IPS-11a (cell line): ENCODE results near the gene LDLRAD4.
"Not testable (repeated sequence)": the region's sequence is repeated elsewhere in the genome, so short reads cannot be mapped to it uniquely, and the experiment has no call there.

Source experiments
- H3K4me3 ChIP-seq: one replicate; pipeline ENCODE4 v1.5.1; 2013; ENCODE audit warnings: low read depth, low read length, control low read depth

LDLRAD4 gene

DNA sequence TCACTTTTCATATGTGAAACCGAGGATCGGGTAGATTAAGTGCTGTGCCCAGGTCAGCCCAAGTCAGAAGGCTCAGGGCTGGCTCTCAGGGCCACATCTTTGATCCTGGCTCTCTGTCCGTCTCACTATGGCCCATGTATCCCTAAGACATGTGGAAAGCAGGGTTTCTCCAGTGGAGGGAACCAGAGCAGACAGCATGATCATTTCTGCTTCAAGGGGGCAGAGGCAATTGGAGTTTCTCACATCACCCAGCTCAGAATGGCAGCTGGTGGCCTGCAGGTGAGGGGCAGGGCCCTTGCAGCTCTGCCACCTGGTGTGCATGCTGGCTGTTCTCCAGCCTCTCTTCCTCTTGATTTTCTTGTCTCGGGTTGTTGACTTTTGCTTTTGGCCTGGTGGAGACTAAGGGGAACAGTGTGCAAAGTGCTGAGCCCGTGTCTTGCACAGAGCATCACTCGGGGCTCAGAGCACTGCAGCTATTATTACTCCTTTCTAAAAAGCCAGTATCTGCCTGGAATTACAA, 27.0 kb downstream of the LDLRAD4 start:
- no peak overlapping the region for H3K4me3 ChIP-seq

DNA sequence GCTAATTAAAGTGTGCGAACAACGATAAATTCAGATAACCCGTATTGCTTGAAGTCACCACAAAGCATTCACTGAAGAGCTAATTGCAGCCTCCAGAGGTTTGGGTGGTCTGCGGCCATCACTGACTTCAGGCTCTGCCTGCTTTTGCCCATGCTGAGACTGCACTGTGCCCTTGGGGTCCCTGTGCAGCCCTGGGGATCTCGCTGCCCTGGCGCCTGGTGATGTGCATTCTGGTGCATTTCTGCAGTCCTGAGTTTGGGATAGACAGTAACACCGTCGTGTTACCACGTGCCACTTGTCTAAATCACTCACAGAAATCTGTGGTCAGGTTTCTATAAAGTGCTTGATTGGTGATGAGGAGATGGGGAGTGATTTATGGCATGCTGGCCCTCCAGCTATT, 27.6 kb downstream of the LDLRAD4 start:
- H3K4me3 ChIP-seq = no peak overlapping the region

DNA sequence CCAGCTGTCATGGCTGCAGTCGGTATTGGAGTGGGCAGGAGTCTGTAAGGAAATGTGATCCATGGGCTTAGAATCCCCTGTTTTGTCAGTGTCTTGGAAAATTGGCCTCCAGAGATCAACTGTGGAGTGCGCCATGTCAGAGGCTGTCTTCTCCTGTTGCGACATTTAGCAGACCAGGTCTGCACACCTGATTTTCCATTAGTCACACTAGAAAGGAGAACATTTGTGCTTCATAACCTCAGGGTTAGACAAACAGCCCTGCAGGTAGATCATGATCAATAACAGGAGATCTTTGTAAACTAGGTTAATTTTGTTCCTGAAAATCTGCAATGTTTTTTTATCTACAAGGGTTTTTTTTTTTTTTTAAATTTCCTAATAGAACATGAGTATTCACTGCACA, 28.0 kb downstream of the LDLRAD4 start:
- no peak overlapping the region for H3K4me3 ChIP-seq

DNA sequence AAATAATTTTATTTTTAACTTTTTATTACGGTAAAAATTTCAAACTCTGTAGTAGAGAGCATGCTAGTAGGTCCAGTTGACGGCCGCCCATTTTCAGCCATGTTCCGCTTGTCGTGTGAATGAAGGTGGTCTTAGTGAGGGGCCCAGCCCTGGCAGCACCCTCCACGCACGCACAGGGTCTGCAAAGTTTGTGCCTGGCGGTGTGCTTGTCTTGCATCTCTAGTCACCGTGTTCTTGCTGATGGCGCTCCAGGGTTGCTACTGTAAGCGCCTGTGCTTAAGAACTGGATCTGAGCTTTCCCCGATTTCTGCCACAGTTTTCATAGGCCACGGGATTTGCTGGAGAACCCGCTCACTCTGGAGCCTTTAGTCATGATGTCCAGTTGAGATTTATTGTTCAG, 28.9 kb downstream of the LDLRAD4 start:
- no peak overlapping the region for H3K4me3 ChIP-seq

DNA sequence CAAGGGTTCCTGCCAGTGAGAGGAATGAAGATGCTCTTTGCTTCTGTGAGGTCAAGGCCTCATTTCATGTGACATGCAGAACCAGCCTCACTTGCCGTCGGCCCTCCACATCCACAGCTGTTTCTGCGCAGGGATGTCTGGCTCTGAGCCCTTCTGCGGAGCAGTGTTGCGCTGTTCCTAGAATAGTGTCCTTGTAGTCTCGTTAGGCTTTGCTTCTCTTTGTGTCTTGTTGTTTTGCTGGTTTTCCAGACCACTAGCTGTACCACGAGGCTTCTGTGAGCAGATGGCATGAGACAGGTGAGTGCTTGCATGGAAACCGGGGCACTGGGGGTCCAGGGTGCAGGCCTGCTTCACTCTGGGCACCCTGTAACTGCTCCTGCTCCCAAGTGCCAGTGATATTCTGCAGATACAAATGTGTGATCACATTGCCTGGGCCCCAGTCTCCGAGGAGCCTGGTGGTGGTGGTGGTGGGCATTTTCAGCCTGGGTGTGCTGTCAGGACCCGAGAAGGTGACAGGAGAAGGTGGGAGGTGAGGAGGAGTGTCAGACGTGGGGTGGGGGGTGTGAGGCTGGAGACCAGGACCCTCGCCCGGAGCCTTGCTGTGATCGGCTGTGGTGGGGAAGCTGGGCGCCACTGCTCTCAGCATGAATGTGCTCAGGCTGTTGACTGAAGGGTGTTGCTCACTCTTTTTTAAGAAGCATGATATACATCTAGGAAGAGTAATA, 34.3 kb downstream of the LDLRAD4 start:
- H3K4me3 ChIP-seq = no peak overlapping the region

DNA sequence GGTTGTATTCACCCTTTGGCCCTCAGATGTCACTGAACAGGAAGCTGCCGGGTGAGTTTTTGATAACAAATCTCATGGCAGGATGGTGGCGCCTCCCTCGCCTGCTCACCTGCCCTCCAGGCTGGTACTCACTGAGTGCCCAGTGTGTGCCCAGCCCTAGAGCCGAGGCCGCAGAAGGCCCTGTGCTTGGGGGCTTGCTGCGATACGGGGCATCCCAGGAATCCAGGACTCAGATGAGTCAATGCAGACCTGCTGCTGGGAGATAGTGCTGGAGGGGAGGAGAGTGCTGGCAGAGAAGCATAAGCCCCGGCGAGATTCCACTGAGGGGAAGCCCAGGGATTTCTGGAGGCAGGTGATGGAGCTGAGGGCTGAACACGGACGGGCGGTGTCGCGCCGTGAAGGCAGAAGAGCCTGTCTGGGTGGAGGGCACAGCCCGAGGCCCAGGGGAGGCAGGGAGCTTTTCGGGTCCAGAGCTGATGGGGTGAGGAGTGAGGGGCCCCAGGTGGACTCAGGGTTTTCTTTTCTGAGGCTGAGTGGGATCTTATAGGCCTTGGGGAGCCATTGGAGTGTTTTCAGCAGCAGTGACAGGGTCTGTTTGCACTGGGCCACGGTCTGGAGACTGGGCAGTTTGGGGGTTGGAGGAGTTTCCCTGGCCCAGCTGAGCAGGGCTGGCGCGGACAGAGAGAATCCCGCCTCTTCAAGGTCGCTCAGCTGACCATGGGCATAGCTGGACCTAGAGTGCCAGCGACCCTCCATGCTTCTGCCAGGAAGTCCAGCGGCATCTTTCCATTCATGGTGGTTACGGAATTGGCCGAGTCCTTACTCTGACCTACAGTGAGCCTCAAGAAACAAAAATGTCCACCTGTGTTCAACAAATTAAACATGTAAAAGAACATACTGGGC, 35.5 kb downstream of the LDLRAD4 start:
- no peak overlapping the region for H3K4me3 ChIP-seq

DNA sequence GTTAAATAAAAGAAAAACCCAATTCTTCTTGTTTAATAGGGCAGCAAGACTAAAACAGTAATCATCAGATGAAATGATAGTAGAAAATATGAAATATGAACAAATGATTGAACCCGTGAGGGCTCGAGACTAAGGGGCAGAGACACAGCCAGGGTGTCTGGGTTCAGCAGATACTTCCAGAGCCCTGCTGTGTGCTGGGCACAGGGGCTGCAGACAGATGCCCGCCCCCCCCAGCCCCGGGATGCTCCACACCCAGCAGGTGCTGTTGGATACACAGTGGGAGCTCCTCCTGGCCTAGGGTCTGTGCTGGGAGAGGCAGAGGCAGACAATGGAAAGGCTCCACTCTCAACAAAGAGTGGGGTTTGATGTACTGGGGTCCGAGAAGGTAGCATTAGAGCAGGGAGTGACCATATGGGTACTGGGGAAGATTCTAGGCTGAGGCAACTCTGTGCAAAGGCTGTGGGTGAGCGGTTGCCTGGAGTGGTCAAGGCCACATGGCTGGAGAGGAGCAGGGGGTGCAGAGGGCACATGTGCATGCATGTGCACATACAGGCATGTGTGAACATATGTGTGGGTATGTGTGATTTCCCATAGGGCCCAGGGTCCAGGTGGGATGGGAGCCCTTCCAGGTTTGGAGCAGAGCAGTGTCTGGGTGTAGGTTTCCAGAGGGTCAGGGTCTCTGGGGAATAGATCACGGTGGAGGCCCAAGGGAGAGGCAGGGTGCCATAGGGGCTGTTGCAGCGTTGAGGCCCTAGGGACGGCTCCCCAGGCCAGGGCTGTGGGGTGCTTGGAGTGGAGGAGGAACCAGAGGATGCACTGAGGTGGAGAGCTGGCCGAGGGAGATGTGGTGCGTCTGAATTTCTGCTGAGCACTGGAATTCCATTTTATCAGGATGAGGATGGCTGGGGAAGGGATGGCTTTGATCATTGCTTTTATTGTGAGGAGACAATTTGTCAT, 36.7 kb downstream of the LDLRAD4 start:
- H3K4me3 ChIP-seq = no peak overlapping the region

DNA sequence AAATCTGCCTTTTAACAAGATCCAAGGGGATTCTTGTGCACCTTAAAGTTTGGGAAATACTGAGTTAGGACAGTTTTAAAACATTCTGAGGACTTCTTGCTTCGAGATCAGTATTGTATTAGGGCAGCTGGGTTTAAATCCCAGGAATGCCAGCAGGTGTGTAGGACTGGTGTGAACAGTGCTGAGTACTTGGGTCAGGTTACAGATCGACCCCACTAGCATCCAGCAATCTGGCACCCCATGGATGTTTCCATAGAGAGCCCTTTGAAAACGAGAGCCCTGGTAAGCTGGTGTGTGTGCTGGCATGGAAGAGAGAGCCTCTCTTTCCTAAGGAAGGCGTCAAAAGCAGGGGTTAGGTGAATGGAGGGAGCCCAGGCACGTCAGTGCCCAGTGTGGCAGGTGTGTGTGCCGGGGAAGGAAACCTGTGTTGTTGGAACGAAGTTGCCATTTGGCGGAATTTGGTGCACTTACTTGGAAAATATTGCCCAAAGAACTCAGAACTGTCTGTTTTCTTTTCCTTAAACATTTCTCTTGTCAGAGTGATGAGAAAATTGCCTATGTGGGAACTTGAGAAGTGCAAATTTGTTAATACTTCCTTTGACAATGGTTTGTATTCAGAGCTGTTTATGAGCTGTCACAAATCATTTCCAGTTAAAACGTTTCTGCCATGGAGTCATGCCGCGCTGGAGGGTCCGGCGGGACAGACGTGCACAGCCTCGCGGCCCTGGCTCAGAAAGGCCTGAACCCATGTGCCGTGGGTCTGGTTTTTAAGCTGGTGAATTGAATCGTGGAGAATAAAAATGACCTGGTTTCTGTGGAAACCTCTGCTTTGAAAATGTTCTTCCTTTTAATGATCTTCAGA, 38.1 kb downstream of the LDLRAD4 start:
- no peak overlapping the region for H3K4me3 ChIP-seq

DNA sequence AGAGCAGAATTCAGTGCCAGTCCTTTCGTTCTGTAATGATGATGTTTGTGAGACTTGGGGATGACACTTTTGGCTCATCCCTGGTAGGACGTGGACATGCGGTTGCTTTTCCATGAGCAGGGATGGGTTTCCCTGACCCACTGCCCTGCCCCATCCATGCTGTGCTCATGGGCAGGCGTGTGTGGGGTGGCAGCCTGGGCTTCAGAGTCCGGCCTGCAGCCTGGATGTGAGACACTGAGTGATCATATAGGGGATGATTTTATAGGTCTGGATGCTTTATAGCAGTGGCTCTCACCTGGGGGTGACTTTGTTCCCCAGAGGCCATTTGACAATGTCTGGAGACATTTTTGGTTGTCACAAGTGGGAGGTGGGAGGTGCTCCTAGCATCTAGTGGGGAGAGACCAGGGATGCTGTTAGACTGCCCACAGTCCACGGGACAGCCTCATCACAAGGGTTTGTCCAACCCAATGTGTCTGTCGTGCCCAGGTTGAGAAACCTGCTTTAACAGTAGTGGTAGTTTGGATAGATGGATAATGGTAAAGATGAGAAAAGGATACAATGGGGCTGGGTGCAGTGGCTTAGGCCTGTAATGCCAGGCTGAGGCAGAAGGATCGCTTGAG, 38.9 kb downstream of the LDLRAD4 start:
- no peak overlapping the region for H3K4me3 ChIP-seq

DNA sequence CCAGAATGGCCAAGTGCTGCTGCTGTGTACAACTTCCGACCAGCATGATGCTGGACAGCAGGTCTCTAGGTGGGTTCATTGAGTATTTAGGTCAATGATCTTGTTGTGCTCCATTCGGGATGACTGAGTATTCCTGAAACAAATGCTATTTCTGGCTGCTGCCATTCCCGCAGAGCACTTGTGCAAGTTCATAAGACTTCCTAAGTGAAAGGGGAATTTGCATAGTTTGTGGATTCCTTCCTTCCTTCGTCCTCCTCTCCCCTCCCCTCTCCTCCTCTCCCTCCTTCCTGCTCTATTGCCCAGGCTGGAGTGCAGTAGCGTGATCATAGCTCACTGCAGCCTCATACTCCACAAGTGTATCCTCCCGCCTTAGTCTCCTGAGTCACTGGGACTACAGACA, 40.4 kb downstream of the LDLRAD4 start:
- no peak overlapping the region for H3K4me3 ChIP-seq

DNA sequence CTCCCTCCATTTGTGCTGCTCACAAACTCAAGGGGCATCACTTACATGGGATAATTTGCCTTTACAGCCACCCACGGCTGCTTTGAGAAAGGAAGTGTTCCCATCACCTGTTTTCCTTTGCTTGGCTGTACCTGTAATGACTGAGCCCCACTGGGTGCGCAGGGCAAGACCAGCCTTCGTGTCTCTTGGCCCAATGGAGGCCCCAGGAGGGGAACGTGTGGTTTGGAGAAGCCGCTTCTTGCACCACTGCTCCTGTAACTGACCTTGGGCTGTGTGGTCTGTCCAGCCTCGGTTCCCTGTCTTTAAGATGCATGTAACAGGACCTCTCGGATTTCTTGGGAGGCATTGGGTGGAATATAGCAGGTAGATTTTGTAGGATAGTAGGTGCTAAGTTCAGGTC, 41.1 kb downstream of the LDLRAD4 start:
- H3K4me3 ChIP-seq = no peak overlapping the region

DNA sequence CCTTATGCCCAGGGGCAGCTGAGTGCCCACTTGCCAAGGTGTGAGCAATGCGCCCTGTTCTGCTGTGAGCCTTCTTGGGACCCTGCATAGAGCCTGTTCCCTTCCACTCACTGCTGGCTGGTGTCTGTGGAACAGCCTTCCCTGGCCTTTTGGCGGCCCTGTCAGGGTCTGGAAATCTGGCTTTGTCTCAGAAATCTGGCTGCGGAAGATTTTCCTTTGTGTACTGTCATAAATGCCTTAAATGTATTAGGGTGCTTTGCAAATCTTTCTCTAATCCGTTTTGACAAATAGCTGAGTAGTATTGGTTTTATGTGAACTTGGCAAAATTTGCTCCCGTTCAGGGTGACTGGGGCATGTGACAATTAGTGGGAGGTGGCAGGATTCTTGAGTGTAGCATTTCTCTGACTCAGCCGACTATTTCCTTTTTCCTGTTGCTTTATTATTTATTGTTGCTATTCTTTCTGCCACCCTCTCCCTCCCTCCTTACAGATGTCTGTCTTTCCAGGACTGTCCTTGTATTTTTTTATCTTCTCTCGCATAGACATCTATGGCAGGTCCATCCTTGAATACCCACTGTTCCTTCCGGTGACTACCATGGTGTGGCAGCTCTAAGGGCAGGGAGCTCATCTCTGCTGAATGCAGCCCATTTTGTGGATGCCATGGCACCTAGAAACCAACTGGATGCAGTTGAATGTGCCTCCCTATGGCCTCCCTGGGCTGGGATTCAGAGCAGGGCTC, 41.8 kb downstream of the LDLRAD4 start:
- no peak overlapping the region for H3K4me3 ChIP-seq

DNA sequence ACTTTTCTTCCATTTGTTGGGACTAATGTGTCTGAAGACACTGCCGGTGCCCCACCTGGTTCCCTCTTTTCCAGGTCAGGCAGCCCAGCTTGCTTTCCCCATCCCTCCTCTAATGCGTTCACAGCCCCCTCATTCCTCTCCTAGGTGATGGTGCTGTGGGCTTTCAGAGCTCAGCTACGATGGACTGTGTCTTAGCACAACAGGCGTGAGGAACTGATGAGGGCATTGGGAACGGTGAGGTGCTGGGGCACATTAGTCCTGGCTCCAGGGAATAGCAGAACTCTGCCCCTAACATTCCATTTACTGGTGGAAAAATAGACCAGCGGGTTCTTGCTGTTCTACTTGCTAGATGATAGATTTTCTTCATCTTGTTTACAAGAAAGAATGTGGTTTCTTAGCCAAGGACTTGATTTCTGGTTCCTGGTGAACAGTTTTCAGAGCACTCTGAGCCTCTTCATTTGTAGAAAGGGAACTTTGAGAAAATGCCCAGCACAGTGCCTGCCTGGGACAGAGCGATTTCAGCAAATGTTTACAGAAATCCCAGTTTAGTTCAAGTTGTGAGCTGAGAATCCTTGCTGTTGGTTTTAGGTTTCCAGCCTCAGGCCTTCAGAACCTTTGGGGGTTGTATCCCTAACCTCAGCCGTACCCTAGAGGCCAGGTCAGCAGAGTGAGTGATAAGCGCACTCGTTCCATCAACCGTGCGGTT, 42.5 kb downstream of the LDLRAD4 start:
- no peak overlapping the region for H3K4me3 ChIP-seq

DNA sequence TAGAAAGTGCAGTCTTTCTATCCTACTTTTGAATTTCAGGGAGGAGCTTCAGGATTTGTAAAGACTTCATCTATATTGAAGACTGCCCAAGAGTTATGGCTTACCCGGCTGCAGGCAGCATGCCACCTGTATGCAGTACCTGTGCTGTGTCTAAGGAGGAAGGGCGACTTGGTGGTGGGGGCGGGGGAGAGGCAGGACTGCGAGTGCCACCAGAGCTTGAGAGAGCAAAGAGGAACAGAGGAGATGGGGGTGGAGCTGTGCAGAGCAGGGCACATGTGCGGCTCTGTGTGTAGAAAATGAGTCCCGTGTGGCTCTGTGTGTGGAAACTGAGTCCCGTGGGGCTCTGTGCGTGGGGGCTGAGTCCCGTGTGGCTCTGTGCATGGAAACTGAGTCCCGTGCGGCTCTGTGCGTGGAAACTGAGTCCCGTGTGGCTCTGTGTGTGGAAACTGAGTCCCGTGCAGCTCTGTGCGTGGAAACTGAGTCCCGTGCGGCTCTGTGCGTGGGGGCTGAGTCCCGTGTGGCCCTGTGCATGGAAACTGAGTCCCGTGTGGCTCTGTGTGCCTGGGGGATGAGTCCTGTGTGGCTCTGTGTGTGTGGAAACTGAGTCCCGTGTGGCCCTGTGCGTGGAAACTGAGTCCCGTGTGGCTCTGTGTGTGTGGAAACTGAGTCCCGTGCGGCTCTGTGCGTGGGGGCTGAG, 43.2 kb downstream of the LDLRAD4 start:
- H3K4me3 ChIP-seq = no peak overlapping the region

DNA sequence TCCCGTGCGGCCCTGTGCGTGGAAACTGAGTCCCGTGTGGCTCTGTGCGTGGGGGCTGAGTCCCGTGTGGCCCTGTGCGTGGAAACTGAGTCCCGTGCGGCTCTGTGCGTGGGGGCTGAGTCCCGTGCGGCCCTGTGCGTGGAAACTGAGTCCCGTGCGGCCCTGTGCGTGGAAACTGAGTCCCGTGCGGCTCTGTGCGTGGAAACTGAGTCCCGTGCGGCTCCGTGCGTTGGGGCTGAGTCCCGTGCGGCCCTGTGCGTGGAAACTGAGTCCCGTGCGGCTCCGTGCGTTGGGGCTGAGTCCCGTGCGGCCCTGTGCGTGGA, 43.8 kb downstream of the LDLRAD4 start:
- not testable (repeated sequence) for H3K4me3 ChIP-seq

DNA sequence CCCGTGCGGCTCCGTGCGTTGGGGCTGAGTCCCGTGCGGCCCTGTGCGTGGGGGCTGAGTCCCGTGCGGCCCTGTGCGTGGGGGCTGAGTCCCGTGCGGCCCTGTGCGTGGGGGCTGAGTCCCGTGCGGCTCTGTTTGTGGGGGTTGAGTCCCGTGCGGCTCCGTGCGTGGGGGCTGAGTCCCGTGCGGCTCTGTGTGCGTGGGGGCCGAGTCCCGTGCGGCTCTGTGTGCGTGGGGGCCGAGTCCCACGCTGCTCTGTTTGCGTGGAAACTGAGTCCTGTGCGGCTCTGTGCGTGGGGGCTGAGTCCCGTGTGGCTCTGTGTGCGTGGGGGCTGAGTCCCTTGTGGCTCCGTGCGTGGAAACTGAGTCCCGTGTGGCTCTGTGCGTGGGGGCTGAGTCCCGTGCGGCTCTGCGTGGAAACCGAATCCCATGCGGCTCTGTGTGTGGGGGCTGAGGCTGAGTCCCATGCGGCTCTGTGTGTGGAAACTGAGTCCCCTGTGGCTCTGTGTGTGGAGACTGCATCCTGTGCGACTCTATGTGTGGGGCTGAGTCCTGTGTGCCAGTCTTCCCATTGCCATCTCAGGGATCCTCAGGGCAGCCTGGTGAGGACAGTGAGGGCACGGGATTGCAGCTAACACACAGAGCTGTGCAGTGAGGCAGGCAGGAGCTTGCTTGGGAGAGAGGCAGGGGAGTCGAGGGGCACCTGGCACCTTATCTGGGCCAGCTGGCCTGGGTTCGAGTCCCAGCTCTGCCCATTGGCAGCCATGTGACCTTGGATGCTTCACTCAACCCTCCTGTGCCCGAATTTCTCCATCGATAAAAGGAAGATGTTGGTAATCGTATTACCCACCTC, 44.5 kb downstream of the LDLRAD4 start:
- H3K4me3 ChIP-seq = no peak overlapping the region
